Vagina (tissue), 2 donors: ENCODE results near the gene MRPS34. TPM values are rescaled to one million over a fixed set of nuclear protein-coding genes. Genes with fewer than 3 reads are reported as not detected.

Experiments
- DNase-seq, 2 donors: peaks; one replicate each; pipeline ENCODE4 v3.0.0-alpha.2; 2017; ENCODE audit errors: extremely low spot score in 2 of 2
- H3K27ac ChIP-seq: fragments of 200-600 bp; sonication (generic); one replicate; pipeline ENCODE4 v1.5.1; 2019
- H3K27me3 ChIP-seq: fragments of 200-600 bp; sonication (generic); one replicate; pipeline ENCODE4 v1.5.1; 2019
- H3K36me3 ChIP-seq, 2 donors: fragments of 200-600 bp; sonication (generic); one replicate each; pipeline ENCODE4 v1.5.1; 2017 to 2019
- H3K4me1 ChIP-seq: fragments of 200-600 bp; sonication (generic); one replicate; pipeline ENCODE4 v1.5.1; 2019
- H3K4me3 ChIP-seq, 2 donors: fragments of 200-600 bp; sonication (generic); 1 replicate in 1 of 2; 2 replicates in 1 of 2; pipeline ENCODE4 v1.5.1; 2016 to 2019
- H3K9me3 ChIP-seq: fragments of 200-600 bp; sonication (generic); one replicate; pipeline ENCODE4 v1.5.1; 2019
- POLR2A ChIP-seq, 2 donors: fragments of 450-650 bp; IDR thresholded peaks; one replicate each; pipeline ENCODE4 v1.6.1; 2017; ENCODE audit warnings: antibody characterized with exemption in 2 of 2, mild to moderate bottlenecking in 2 of 2, moderate library complexity in 2 of 2
- POLR2AphosphoS5 ChIP-seq, 2 donors: sonication (generic); formaldehyde crosslinking; IDR thresholded peaks; one replicate each; pipeline ENCODE4 v1.9.0; 2017; ENCODE audit warnings: antibody characterized with exemption in 2 of 2, mild to moderate bottlenecking in 2 of 2, low read depth in 1 of 2; ENCODE audit not compliant: insufficient read depth in 1 of 2
- intact Hi-C: fragments of 100-400 bp; cut with DNase I; formaldehyde crosslinking; loops from one replicate; pipeline ENCODE4 v1.15.1; 2023
- total RNA-seq: library from RNA; depleted of rRNA; stranded (reverse); fragments of >200 nt; gene quantifications from one replicate; pipeline ENCODE4 v1.2.3, GENCODE V29; 2016
- TF ChIP-seq, protein P1 (sequence below), 3 experiments: fragments of 450-650 bp in 2 of 3; fragments of 200-600 bp in 1 of 3; sonication (generic) in 1 of 3; IDR thresholded peaks; one replicate each; pipeline ENCODE4 v1.5.1; 2017 to 2019; ENCODE audit warnings: antibody characterized with exemption in 3 of 3, mild to moderate bottlenecking in 2 of 3, moderate library complexity in 2 of 3

MRPS34 gene
- total RNA-seq, 1 donor from 2014 or later, result 89.6 TPM

- H3K36me3 ChIP-seq, result peaks cover 0 to 25% of the 10 kb centered on the region in 2 donors
- DNase-seq, result no peak
- TF ChIP-seq POLR2AphosphoS5 (IDR thresholded peaks at IDR 0.05; ENCODE audit: insufficient read depth in 1 of 2, low read depth in 1 of 2), result no peak
- TF ChIP-seq, protein P1, sequence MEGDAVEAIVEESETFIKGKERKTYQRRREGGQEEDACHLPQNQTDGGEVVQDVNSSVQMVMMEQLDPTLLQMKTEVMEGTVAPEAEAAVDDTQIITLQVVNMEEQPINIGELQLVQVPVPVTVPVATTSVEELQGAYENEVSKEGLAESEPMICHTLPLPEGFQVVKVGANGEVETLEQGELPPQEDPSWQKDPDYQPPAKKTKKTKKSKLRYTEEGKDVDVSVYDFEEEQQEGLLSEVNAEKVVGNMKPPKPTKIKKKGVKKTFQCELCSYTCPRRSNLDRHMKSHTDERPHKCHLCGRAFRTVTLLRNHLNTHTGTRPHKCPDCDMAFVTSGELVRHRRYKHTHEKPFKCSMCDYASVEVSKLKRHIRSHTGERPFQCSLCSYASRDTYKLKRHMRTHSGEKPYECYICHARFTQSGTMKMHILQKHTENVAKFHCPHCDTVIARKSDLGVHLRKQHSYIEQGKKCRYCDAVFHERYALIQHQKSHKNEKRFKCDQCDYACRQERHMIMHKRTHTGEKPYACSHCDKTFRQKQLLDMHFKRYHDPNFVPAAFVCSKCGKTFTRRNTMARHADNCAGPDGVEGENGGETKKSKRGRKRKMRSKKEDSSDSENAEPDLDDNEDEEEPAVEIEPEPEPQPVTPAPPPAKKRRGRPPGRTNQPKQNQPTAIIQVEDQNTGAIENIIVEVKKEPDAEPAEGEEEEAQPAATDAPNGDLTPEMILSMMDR (IDR thresholded peaks at IDR 0.05), result no peak
Observed at GRCh38 chr16:1773703-1774447, 941 bp upstream of the MRPS34 start.

GRCh38 chr16:1772362-1772907 is 499 bp downstream of the MRPS34 start, which contains the start of gene EME2:
EME2 (plus strand) TSS chr16:1772810; CDS start chr16:1773228, 418 bp downstream.
- intact Hi-C loops, result loop anchor here (5.0 kb wide), 1 partner anchor 65 kb away; the partner anchor contains the start of gene MAPK8IP3
- Histone ChIP-seq H3K27me3 (no peaks in the 10 kb centered on the region), H3K9me3 (no peaks in the 10 kb centered on the region), H3K27ac (peak within 1 kb of the TSS; percentile 90), H3K36me3 (peaks cover 0 to 28% of the 10 kb centered on the region in 2 donors), H3K4me1 (peaks cover 45% of the 10 kb centered on the region), H3K4me3 (peak within 1 kb of the TSS; percentile 82)
- DNase-seq, result no peak
- TF ChIP-seq POLR2A (IDR thresholded peaks at IDR 0.05), result no peak
- TF ChIP-seq, protein P1 (IDR thresholded peaks at IDR 0.05), result no peak
- no peak for TF ChIP-seq POLR2AphosphoS5 (IDR thresholded peaks at IDR 0.05; ENCODE audit: insufficient read depth in 1 of 2, low read depth in 1 of 2)

More at GRCh38 chr16:1773703-1774447, 941 bp upstream of the MRPS34 start:
- no peaks in the 10 kb centered on the region for H3K9me3 ChIP-seq
- peak overlapping the region; percentile 90 for H3K27ac ChIP-seq
- no peaks in the 10 kb centered on the region for H3K27me3 ChIP-seq
- peaks cover 45% of the 10 kb centered on the region for H3K4me1 ChIP-seq
- H3K4me3 ChIP-seq, result peak overlapping the region; percentile 82
- intact Hi-C loops, result loop anchor here (5.0 kb wide), 1 partner anchor 67 kb away; the partner anchor contains the start of gene MAPK8IP3

- no peak for DNase-seq
- peak overlapping the region; percentile 82 for H3K4me3 ChIP-seq
- intact Hi-C loops, result loop anchor here (5.0 kb wide), 1 partner anchor 65 kb away; the partner anchor contains the start of gene MAPK8IP3
- H3K9me3 ChIP-seq, result no peaks in the 10 kb centered on the region
- H3K36me3 ChIP-seq, result peaks cover 0 to 27% of the 10 kb centered on the region in 2 donors
- H3K27me3 ChIP-seq, result no peaks in the 10 kb centered on the region
- TF ChIP-seq POLR2AphosphoS5 (IDR thresholded peaks at IDR 0.05; ENCODE audit: insufficient read depth in 1 of 2, low read depth in 1 of 2) (no peak), POLR2A (IDR thresholded peaks at IDR 0.05) (no peak)
- TF ChIP-seq, protein P1 (IDR thresholded peaks at IDR 0.05), result no peak
- H3K4me1 ChIP-seq, result peaks cover 45% of the 10 kb centered on the region
- peak overlapping the region; percentile 90 for H3K27ac ChIP-seq
Observed at GRCh38 chr16:1771864-1772361, 1.0 kb downstream of the MRPS34 start.

- H3K4me1 ChIP-seq, result peaks cover 45% of the 10 kb centered on the region
- H3K27ac ChIP-seq, result peak within 1 kb of the TSS; percentile 90
- DNase-seq, result no peak
- intact Hi-C loops, result loop anchor here (5.0 kb wide), 1 partner anchor 64 kb away; the partner anchor contains the start of gene MAPK8IP3
- no peaks in the 10 kb centered on the region for H3K9me3 ChIP-seq
- no peak for TF ChIP-seq POLR2AphosphoS5 (IDR thresholded peaks at IDR 0.05; ENCODE audit: insufficient read depth in 1 of 2, low read depth in 1 of 2)
- TF ChIP-seq, protein P1 (IDR thresholded peaks at IDR 0.05), result no peak
- no peak for TF ChIP-seq POLR2A (IDR thresholded peaks at IDR 0.05)
- H3K4me3 ChIP-seq, result peak within 1 kb of the TSS; percentile 82
- H3K36me3 ChIP-seq, result peaks cover 0 to 29% of the 10 kb centered on the region in 2 donors
- no peaks in the 10 kb centered on the region for H3K27me3 ChIP-seq
Observed at GRCh38 chr16:1771188-1771863, 1.6 kb downstream of the MRPS34 start, which contains the start of gene NME3. NME3 (minus strand) TSS chr16:1771543; CDS start chr16:1771534, 9 bp downstream.
